ENCODE measurements around the gene ROPN1L.

- no peak for TF ChIP-seq POLR2A (IDR thresholded peaks at IDR 0.05; ENCODE audit: low read depth, low read length)
- TF ChIP-seq POLR2AphosphoS5 (IDR thresholded peaks at IDR 0.05; ENCODE audit: low read depth, low read length) = no peak
- TF ChIP-seq TAF1 (IDR thresholded peaks at IDR 0.05; ENCODE audit: low read depth, low read length) = no peak
These were observed 66.0 kb downstream of the ROPN1L start for GRCh38 chr5:10507575-10508096.
